HCT116 (cell line): ENCODE results near the gene MKNK1. TPM values are rescaled to one million over a fixed set of nuclear protein-coding genes. Genes with fewer than 3 reads are reported as not detected.

Experiments used
- ATAC-seq: fragments of 200-7000 bp; cut with Tn5 transposase; 2 replicates; pipeline ENCODE4 v1.9.1; 2020; ENCODE audit warnings: mild to moderate bottlenecking, moderate library complexity
- BruUV-seq: library from RNA; stranded (reverse); fragments of 400-500 nt; replicated peaks from 2 replicates; lab custom pipeline; 2021; lab: Mats Ljungman, UMichigan
- CTCF ChIA-PET: fragments of 300-600 bp; sonication (Branson Sonifier 250); formaldehyde crosslinking; loops from one replicate; lab custom pipeline; 2021; ENCODE audit warnings: antibody characterized with exemption; lab: Charles Lee
- POLR2A ChIA-PET: fragments of 300-600, 350-600 bp; sonication (Branson Sonifier 250); formaldehyde crosslinking; loops from one replicate; lab custom pipeline; 2021; ENCODE audit warnings: antibody characterized with exemption; lab: Charles Lee
- RAD21 ChIA-PET, 2 experiments: fragments of 300-600 bp; sonication (Branson Sonifier 250); formaldehyde crosslinking; loops; one replicate each; lab custom pipeline; 2023; ENCODE audit warnings: low total read pairs in 2 of 2; ENCODE audit not compliant: uncharacterized antibody in 2 of 2, unreplicated experiment in 2 of 2, low non-redundant PET in 1 of 2; lab: Charles Lee
- DNase-seq: peaks from one replicate; pipeline ENCODE4 v3.0.0-alpha.2; 2010; ENCODE audit warnings: low read depth, low spot score
- H2AFZ ChIP-seq: fragments of 200-600 bp; shearing (Covaris generic), sonication (generic); 2 replicates; pipeline ENCODE4 v1.6.1; 2017; ENCODE audit warnings: low read depth, mixed run types, mixed read lengths, antibody characterized with exemption, low read length; ENCODE audit not compliant: poor library complexity, severe bottlenecking
- H3K27ac ChIP-seq: 2 replicates; pipeline ENCODE4 v1.5.1; 2012; ENCODE audit warnings: low read depth, low read length
- H3K27me3 ChIP-seq: fragments of 200-600 bp; sonication (generic); 2 replicates; pipeline ENCODE4 v1.6.1; 2016; ENCODE audit warnings: mixed run types, low read length, mixed read lengths; ENCODE audit not compliant: insufficient read depth
- H3K36me3 ChIP-seq, 2 experiments: fragments of 200-500 bp in 1 of 2; fragments of 200-600 bp in 1 of 2; sonication (Bioruptor generic) in 1 of 2; sonication (generic) in 1 of 2; 2 replicates each; pipeline versions ENCODE4 v1.5.1 to v1.6.1; 2014 to 2016; ENCODE audit warnings: low read length in 2 of 2, inconsistent platforms in 1 of 2, mixed read lengths in 1 of 2, mixed run types in 1 of 2; ENCODE audit not compliant: insufficient read depth in 2 of 2, control insufficient read depth in 1 of 2
- H3K4me1 ChIP-seq, 2 experiments: fragments of 200-600 bp in 1 of 2; sonication (generic) in 1 of 2; 2 replicates each; pipeline versions ENCODE4 v1.5.1 to v1.6.1; 2012 to 2017; ENCODE audit warnings: low read length in 2 of 2, inconsistent platforms in 1 of 2, mild to moderate bottlenecking in 1 of 2, mixed read lengths in 1 of 2, mixed run types in 1 of 2, moderate library complexity in 1 of 2; ENCODE audit not compliant: insufficient read depth in 2 of 2, control insufficient read depth in 1 of 2
- H3K4me2 ChIP-seq: fragments of 200-600 bp; sonication (generic); 2 replicates; pipeline ENCODE4 v1.6.1; 2017; ENCODE audit warnings: mixed run types, low read length, mixed read lengths
- H3K4me3 ChIP-seq, 2 experiments: fragments of 200-600 bp in 1 of 2; sonication (generic) in 1 of 2; replicated peaks in 1 of 2; 2 replicates each; pipeline ENCODE4 v1.5.1; 2011 to 2016; ENCODE audit warnings: low read length in 2 of 2, control low read depth in 1 of 2, low read depth in 1 of 2, mild to moderate bottlenecking in 1 of 2, mixed read lengths in 1 of 2, mixed run types in 1 of 2
- H3K79me2 ChIP-seq: fragments of 200-600 bp; sonication (generic); 2 replicates; pipeline ENCODE4 v1.6.1; 2017; ENCODE audit warnings: mild to moderate bottlenecking, mixed run types, low read length, moderate library complexity, mixed read lengths; ENCODE audit not compliant: insufficient read depth
- H3K9ac ChIP-seq: fragments of 200-600 bp; sonication (generic); 2 replicates; pipeline ENCODE4 v1.6.1; 2016; ENCODE audit warnings: low read length, mixed read lengths
- H3K9me2 ChIP-seq: fragments of 200-600 bp; sonication (generic), shearing (Covaris generic); 2 replicates; pipeline ENCODE4 v1.6.1; 2017; ENCODE audit warnings: mixed run types, mild to moderate bottlenecking, moderate library complexity; ENCODE audit not compliant: insufficient read depth
- H3K9me3 ChIP-seq, 2 experiments: fragments of 200-500 bp in 1 of 2; fragments of 200-600 bp in 1 of 2; sonication (Bioruptor generic) in 1 of 2; sonication (generic) in 1 of 2; 2 replicates each; pipeline ENCODE4 v1.6.1; 2014 to 2017; ENCODE audit warnings: low read length in 2 of 2, mixed read lengths in 2 of 2, inconsistent platforms in 1 of 2, low read depth in 1 of 2, mild to moderate bottlenecking in 1 of 2, mixed run types in 1 of 2, moderate library complexity in 1 of 2; ENCODE audit not compliant: control insufficient read depth in 1 of 2, insufficient read depth in 1 of 2
- H4K20me1 ChIP-seq: fragments of 200-600 bp; sonication (generic), shearing (Covaris generic); 2 replicates; pipeline ENCODE4 v1.6.1; 2017; ENCODE audit warnings: mixed run types, mild to moderate bottlenecking, moderate library complexity; ENCODE audit not compliant: insufficient read depth
- EZH2 ChIP-seq: fragments of 200-600 bp; sonication (generic); IDR thresholded peaks from 2 replicates; pipeline ENCODE4 v1.6.1; 2017; ENCODE audit warnings: antibody characterized with exemption, mixed run types
- FOSL1 ChIP-seq: IDR thresholded peaks from 2 replicates; pipeline ENCODE4 v1.6.1; 2012; ENCODE audit warnings: low read depth
- JUND ChIP-seq: IDR thresholded peaks from 2 replicates; pipeline ENCODE4 v1.6.1; 2012
- SIN3A ChIP-seq: IDR thresholded peaks from 2 replicates; pipeline ENCODE4 v1.6.1; 2012; ENCODE audit warnings: low read depth
- SP1 ChIP-seq: IDR thresholded peaks from 2 replicates; pipeline ENCODE4 v1.6.1; 2012; ENCODE audit warnings: low read depth
- TCF7L2 ChIP-seq: IDR thresholded peaks from 2 replicates; pipeline ENCODE4 v1.7.0; 2011; ENCODE audit warnings: borderline replicate concordance, inconsistent platforms; ENCODE audit not compliant: insufficient read depth, insufficient read length; ENCODE audit errors: extremely low read depth
- ZNF274 ChIP-seq: fragments of 200-500 bp; sonication (Bioruptor generic); IDR thresholded peaks from 2 replicates; pipeline ENCODE4 v1.6.1; 2014; ENCODE audit warnings: mild to moderate bottlenecking, low read depth, low read length, inconsistent platforms
- intact Hi-C: fragments of 100-400 bp; cut with micrococcal nuclease; formaldehyde crosslinking; loops from 2 replicates; pipeline ENCODE4 v1.10.0; 2022
- total RNA-seq: library from RNA; stranded (reverse); gene quantifications from one replicate; pipeline ENCODE4 v1.2.1, GENCODE V29; 2021; ENCODE audit not compliant: unreplicated experiment
- TF ChIP-seq, protein P1 (sequence below): IDR thresholded peaks from 2 replicates; pipeline ENCODE4 v1.6.1; 2011; ENCODE audit warnings: mild to moderate bottlenecking, low read length, moderate library complexity; ENCODE audit not compliant: insufficient replicate concordance; ENCODE audit errors: extremely low read depth
- TF ChIP-seq, protein P2 (sequence below): IDR thresholded peaks from 2 replicates; pipeline ENCODE4 v1.6.1; 2012; ENCODE audit warnings: low read depth
- TF ChIP-seq, protein P3 (sequence below), 3 experiments: fragments of 200-600 bp in 1 of 3; sonication (generic) in 1 of 3; IDR thresholded peaks in 2 of 3; conservative IDR thresholded peaks in 1 of 3; 2 replicates each; pipeline ENCODE4 v1.5.1; 2012 to 2017; ENCODE audit warnings: low read depth in 2 of 3, low read length in 2 of 3, antibody characterized with exemption in 1 of 3, borderline replicate concordance in 1 of 3, control low read depth in 1 of 3, mild to moderate bottlenecking in 1 of 3, mixed read lengths in 1 of 3, mixed run types in 1 of 3, moderate library complexity in 1 of 3; ENCODE audit not compliant: insufficient read depth in 1 of 3
- TF ChIP-seq, protein P4 (sequence below): IDR thresholded peaks from 2 replicates; pipeline ENCODE4 v1.6.1; 2012

The MKNK1 gene
- total RNA-seq, 1 experiment from 2014 or later, result 30.9 TPM

DNA sequence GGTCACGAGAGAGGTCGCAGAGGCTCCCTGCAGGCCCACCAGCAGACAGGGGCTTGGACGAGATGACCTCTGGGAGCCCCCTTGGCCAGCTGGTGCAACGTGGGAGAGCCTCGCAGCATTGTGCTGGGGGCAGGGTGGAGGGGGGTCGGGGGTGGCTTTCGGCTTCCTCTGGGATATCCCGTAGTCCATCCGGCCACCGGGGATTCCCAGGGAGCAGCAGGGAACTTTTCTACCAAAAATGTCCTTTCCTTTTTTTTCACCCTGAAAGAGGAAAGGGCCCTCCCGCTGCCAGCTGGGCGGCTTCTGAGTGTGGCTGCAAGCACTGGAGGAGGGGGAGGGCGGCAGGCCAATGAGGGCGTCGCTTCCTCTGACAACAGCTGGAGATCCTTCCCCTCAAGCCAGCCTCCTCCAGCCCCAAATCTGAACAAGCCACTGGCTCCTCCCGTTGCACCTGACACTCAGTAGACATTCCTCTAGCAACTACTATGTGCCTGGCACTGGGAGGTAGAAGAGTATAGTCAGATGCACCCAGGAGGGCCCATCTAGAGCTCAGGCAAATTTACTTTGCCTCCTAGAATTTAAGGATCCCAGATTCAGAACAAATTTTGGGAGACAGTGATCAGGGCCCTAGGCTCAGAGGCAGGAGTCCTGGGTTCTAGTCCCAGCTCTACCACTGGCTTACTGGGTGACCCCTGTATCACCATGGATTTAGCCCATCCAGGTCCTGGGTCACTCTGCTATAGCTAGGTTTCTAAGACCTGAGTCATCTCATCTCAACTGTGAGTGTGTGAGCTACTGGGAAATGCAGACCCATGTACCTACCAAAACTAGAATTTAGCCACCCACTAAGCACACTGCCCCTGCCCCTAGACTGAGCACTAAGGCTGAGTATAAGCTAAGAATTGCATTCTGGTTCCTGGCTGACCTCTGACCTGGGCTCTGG, 9.9 kb upstream of the MKNK1 start:
- Histone ChIP-seq H3K4me2 (no peak overlapping the region), H3K4me1 (peaks cover 13 to 51% of the 10 kb centered on the region in 2 experiments; a peak in 3 of 4 replicates), H3K27me3 (no peaks in the 10 kb centered on the region), H3K36me3 (no peaks in the 10 kb centered on the region), H3K9me3 (no peaks in the 10 kb centered on the region), H3K9ac (no peak overlapping the region), H3K9me2 (no peaks in the 10 kb centered on the region), H4K20me1 (no peaks in the 10 kb centered on the region), H3K27ac (no peak overlapping the region), H3K79me2 (no peaks in the 10 kb centered on the region), H3K4me3 (no peak overlapping the region), H2AFZ (no peak overlapping the region)
- intact Hi-C loops, result no loop called here
- no TSS peak for BruUV-seq
- ChIA-PET POLR2A (interaction anchor here (2.1 kb wide), 1 partner anchor 10 kb away, joined by 11 read pairs; the partner anchor contains the start of gene MKNK1), RAD21 (no interaction called here), CTCF (no interaction called here)
- no peak for DNase-seq
- TF ChIP-seq SP1, result no peak
- TF ChIP-seq EZH2, result no peak
- no peak for TF ChIP-seq TCF7L2
- TF ChIP-seq FOSL1, result no peak
- TF ChIP-seq, protein P1, sequence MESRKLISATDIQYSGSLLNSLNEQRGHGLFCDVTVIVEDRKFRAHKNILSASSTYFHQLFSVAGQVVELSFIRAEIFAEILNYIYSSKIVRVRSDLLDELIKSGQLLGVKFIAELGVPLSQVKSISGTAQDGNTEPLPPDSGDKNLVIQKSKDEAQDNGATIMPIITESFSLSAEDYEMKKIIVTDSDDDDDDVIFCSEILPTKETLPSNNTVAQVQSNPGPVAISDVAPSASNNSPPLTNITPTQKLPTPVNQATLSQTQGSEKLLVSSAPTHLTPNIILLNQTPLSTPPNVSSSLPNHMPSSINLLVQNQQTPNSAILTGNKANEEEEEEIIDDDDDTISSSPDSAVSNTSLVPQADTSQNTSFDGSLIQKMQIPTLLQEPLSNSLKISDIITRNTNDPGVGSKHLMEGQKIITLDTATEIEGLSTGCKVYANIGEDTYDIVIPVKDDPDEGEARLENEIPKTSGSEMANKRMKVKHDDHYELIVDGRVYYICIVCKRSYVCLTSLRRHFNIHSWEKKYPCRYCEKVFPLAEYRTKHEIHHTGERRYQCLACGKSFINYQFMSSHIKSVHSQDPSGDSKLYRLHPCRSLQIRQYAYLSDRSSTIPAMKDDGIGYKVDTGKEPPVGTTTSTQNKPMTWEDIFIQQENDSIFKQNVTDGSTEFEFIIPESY, result no peak
- TF ChIP-seq, protein P2, sequence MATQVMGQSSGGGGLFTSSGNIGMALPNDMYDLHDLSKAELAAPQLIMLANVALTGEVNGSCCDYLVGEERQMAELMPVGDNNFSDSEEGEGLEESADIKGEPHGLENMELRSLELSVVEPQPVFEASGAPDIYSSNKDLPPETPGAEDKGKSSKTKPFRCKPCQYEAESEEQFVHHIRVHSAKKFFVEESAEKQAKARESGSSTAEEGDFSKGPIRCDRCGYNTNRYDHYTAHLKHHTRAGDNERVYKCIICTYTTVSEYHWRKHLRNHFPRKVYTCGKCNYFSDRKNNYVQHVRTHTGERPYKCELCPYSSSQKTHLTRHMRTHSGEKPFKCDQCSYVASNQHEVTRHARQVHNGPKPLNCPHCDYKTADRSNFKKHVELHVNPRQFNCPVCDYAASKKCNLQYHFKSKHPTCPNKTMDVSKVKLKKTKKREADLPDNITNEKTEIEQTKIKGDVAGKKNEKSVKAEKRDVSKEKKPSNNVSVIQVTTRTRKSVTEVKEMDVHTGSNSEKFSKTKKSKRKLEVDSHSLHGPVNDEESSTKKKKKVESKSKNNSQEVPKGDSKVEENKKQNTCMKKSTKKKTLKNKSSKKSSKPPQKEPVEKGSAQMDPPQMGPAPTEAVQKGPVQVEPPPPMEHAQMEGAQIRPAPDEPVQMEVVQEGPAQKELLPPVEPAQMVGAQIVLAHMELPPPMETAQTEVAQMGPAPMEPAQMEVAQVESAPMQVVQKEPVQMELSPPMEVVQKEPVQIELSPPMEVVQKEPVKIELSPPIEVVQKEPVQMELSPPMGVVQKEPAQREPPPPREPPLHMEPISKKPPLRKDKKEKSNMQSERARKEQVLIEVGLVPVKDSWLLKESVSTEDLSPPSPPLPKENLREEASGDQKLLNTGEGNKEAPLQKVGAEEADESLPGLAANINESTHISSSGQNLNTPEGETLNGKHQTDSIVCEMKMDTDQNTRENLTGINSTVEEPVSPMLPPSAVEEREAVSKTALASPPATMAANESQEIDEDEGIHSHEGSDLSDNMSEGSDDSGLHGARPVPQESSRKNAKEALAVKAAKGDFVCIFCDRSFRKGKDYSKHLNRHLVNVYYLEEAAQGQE, result no peak
- TF ChIP-seq SIN3A, result no peak
- TF ChIP-seq ZNF274, result no peak
- TF ChIP-seq, protein P3, sequence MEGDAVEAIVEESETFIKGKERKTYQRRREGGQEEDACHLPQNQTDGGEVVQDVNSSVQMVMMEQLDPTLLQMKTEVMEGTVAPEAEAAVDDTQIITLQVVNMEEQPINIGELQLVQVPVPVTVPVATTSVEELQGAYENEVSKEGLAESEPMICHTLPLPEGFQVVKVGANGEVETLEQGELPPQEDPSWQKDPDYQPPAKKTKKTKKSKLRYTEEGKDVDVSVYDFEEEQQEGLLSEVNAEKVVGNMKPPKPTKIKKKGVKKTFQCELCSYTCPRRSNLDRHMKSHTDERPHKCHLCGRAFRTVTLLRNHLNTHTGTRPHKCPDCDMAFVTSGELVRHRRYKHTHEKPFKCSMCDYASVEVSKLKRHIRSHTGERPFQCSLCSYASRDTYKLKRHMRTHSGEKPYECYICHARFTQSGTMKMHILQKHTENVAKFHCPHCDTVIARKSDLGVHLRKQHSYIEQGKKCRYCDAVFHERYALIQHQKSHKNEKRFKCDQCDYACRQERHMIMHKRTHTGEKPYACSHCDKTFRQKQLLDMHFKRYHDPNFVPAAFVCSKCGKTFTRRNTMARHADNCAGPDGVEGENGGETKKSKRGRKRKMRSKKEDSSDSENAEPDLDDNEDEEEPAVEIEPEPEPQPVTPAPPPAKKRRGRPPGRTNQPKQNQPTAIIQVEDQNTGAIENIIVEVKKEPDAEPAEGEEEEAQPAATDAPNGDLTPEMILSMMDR (IDR thresholded peaks at IDR 0.05 in 2 of 3, conservative IDR thresholded peaks at IDR 0.05 in 1 of 3; ENCODE audit: borderline replicate concordance in 1 of 3, insufficient read depth in 1 of 3, low read depth in 2 of 3, low read length in 2 of 3), result no peak
- no peak for TF ChIP-seq JUND
- TF ChIP-seq, protein P4, sequence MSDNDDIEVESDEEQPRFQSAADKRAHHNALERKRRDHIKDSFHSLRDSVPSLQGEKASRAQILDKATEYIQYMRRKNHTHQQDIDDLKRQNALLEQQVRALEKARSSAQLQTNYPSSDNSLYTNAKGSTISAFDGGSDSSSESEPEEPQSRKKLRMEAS, result no peak
- no peak for ATAC-seq
